GM20000 (cell line): Measurements from ENCODE around the gene BEND6.
A peak's percentile ranks its signal among the peaks of the same experiment; 100 is the strongest.

Experiments
- DNase-seq: peaks from one replicate; pipeline ENCODE4 v3.0.0; 2012; ENCODE audit warnings: low spot score
- CTCF ChIP-seq: IDR thresholded peaks from 2 replicates; pipeline ENCODE4 v1.5.1; 2012; ENCODE audit warnings: mild to moderate bottlenecking, control low read depth; ENCODE audit errors: extremely low read depth, missing control alignments

BEND6 gene

GRCh38 chr6:56953597-56954402 is 1.1 kb upstream of the BEND6 start:
- TF ChIP-seq CTCF, result no peak
- peak; percentile 45 for DNase-seq

- DNase-seq, result peak; percentile 87
- TF ChIP-seq CTCF, result peak; percentile 82
These were observed 556 bp downstream of the BEND6 start for GRCh38 chr6:56955171-56956155.

GRCh38 chr6:56956491-56956890 is 1.6 kb downstream of the BEND6 start:
- no peak for DNase-seq
- no peak for TF ChIP-seq CTCF

- no peak for DNase-seq
- TF ChIP-seq CTCF, result no peak
These were observed 2.9 kb downstream of the BEND6 start for GRCh38 chr6:56957856-56958255.

- no peak for TF ChIP-seq CTCF
- DNase-seq, result no peak
These were observed 3.6 kb downstream of the BEND6 start for GRCh38 chr6:56958481-56958880.

GRCh38 chr6:56959094-56959493 is 4.2 kb downstream of the BEND6 start:
- no peak for DNase-seq
- TF ChIP-seq CTCF, result no peak

- DNase-seq, result no peak
- TF ChIP-seq CTCF, result no peak
These were observed 5.0 kb downstream of the BEND6 start for GRCh38 chr6:56959938-56960337.
